GM12873 (cell line): ENCODE data around the gene APOBEC3B.

Source experiments
- CTCF ChIP-seq: IDR thresholded peaks from 2 replicates; pipeline ENCODE4 v1.5.1; 2012; ENCODE audit warnings: low read depth, mild to moderate bottlenecking, moderate library complexity, low read length, control low read depth; ENCODE audit not compliant: insufficient read depth; ENCODE audit errors: missing control alignments

Gene APOBEC3B

GRCh38 chr22:39007177-39007576 is 25.0 kb downstream of the APOBEC3B start:
- TF ChIP-seq CTCF, result no peak

GRCh38 chr22:39010946-39011345 is 28.8 kb downstream of the APOBEC3B start:
- TF ChIP-seq CTCF, result no peak

GRCh38 chr22:39012533-39013511 is 30.7 kb downstream of the APOBEC3B start:
- no peak for TF ChIP-seq CTCF

GRCh38 chr22:39013942-39014722 is 32.0 kb downstream of the APOBEC3B start, which contains the start of gene APOBEC3C:
TSS of gene APOBEC3C (plus strand) at chr22:39014257. CDS start at chr22:39014363, 106 bp downstream.
- no peak for TF ChIP-seq CTCF

- no peak for TF ChIP-seq CTCF
Measured at GRCh38 chr22:39016592-39016991, 34.4 kb downstream of the APOBEC3B start.

GRCh38 chr22:39017596-39018365 is 35.6 kb downstream of the APOBEC3B start:
- TF ChIP-seq CTCF, result no peak
